ENCODE results near the gene SYP.

GRCh38 chrX:49164589-49165360, 35.2 kb downstream of the SYP start:
- no peak for TF ChIP-seq POLR2A (IDR thresholded peaks at IDR 0.05)
- TF ChIP-seq CTCF (IDR thresholded peaks at IDR 0.05), result no peak
- no peak for TF ChIP-seq EP300 (IDR thresholded peaks at IDR 0.05)
- no peak for TF ChIP-seq POLR2AphosphoS5 (IDR thresholded peaks at IDR 0.05)

All from sigmoid colon (tissue), 4 donors.